ENCODE results near the gene SH2D6. TPM values are rescaled to one million over a fixed set of nuclear protein-coding genes. Genes with fewer than 3 reads are reported as not detected.

The SH2D6 gene
- total and polyA plus RNA-seq, 8 donors: 0.42 to 1.3 (median 0.80) TPM

DNA sequence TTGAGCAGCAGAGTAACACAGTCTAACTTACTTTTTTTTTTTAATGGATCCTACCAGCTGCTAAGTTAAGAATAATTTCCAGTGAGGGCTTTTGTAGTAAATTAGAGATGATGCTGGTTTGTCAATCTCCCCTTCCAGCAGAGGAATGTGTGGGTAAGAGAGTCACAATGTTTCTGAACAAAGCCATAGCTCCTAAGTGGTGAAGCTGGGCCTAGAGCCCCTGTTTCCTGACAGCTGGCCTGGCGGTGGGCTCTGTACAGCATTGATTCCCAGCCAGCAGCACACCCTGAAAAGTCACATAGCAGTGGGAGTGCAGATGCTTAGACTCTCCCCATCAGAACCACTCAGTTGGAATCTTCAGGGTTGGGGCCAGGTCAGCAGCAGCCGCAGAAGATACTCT lies 32.8 kb upstream of the SH2D6 start:
- DNase-seq (no peak), ATAC-seq (no peak)
- peaks cover 0 to 81% of the 10 kb centered on the region in 2 donors for H3K36me3 ChIP-seq
- no peak overlapping the region for H3K4me3 ChIP-seq
- intact Hi-C loops (cut with DNase I): no loop called here
- no peaks in the 10 kb centered on the region for H3K4me1 ChIP-seq
- H3K9me3 ChIP-seq: no peaks in the 10 kb centered on the region
- H3K27me3 ChIP-seq: no peaks in the 10 kb centered on the region
- H3K27ac ChIP-seq: no peak overlapping the region
- TF ChIP-seq, protein P1, sequence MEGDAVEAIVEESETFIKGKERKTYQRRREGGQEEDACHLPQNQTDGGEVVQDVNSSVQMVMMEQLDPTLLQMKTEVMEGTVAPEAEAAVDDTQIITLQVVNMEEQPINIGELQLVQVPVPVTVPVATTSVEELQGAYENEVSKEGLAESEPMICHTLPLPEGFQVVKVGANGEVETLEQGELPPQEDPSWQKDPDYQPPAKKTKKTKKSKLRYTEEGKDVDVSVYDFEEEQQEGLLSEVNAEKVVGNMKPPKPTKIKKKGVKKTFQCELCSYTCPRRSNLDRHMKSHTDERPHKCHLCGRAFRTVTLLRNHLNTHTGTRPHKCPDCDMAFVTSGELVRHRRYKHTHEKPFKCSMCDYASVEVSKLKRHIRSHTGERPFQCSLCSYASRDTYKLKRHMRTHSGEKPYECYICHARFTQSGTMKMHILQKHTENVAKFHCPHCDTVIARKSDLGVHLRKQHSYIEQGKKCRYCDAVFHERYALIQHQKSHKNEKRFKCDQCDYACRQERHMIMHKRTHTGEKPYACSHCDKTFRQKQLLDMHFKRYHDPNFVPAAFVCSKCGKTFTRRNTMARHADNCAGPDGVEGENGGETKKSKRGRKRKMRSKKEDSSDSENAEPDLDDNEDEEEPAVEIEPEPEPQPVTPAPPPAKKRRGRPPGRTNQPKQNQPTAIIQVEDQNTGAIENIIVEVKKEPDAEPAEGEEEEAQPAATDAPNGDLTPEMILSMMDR (IDR thresholded peaks at IDR 0.05): no peak

DNA sequence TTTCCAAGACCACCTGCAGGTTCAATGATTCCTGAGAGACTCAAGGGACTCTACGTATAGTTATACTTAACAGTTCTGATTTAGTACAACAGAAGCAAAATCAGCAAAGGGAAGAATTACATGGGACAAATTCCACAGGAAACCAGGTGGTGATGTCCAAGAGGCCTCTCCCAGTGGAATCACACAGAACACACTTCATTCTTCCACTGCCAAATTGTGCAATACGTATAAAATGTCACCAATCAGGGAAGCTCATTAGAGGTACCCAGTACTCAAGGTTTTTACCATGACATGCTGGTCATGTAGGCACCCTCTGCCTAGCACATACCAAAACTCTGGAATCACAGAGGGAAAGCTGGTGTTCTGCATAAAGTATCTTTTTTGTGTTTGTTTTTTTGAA lies 30.8 kb upstream of the SH2D6 start:
- H3K4me3 ChIP-seq: no peak overlapping the region
- no peak overlapping the region for H3K27ac ChIP-seq
- DNase-seq (no peak), ATAC-seq (no peak)
- no peaks in the 10 kb centered on the region for H3K27me3 ChIP-seq
- TF ChIP-seq, protein P1 (IDR thresholded peaks at IDR 0.05): no peak
- H3K9me3 ChIP-seq: no peaks in the 10 kb centered on the region
- no peaks in the 10 kb centered on the region for H3K4me1 ChIP-seq
- peaks cover 0 to 92% of the 10 kb centered on the region in 2 donors for H3K36me3 ChIP-seq
- intact Hi-C loops (cut with DNase I): no loop called here

DNA sequence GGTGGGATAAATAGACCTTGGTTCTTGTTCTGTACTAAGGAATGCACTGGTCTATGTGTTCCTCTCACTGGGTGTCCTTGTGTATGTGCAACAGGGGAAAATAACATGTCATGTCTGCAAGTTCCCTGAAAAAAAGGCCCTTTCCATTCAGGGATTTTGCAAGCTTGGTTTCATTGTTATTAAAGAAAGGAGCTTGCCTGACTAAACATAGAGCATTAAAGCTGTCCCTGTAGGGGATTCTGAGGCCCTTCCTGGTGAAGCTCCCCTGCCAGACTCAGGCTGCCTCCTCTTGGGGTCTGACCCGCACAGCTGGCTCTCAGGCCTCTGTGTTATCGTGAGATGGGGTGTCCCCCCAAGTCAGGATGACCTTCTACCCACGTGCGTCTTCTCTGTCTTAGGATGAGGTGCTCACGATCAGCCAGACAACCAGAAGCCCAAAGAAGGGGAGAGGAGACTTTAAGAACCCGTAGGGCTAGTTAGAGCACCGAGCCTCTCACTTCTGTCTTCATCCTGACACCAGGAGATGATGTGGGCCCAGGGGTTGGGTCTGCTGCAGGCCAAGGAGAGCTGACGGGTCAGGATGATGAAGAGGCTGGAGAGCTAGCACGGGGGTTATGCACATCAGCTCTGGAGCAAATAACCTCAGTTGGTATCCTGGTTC lies 29.5 kb upstream of the SH2D6 start:
- Histone ChIP-seq H3K4me1 (no peaks in the 10 kb centered on the region), H3K9me3 (no peaks in the 10 kb centered on the region), H3K27ac (no peak overlapping the region), H3K27me3 (no peaks in the 10 kb centered on the region), H3K4me3 (no peak overlapping the region), H3K36me3 (peaks cover 0 to 97% of the 10 kb centered on the region in 2 donors)
- ATAC-seq: no peak
- TF ChIP-seq, protein P1 (IDR thresholded peaks at IDR 0.05): no peak
- intact Hi-C loops (cut with DNase I): no loop called here
- DNase-seq: no peak

DNA sequence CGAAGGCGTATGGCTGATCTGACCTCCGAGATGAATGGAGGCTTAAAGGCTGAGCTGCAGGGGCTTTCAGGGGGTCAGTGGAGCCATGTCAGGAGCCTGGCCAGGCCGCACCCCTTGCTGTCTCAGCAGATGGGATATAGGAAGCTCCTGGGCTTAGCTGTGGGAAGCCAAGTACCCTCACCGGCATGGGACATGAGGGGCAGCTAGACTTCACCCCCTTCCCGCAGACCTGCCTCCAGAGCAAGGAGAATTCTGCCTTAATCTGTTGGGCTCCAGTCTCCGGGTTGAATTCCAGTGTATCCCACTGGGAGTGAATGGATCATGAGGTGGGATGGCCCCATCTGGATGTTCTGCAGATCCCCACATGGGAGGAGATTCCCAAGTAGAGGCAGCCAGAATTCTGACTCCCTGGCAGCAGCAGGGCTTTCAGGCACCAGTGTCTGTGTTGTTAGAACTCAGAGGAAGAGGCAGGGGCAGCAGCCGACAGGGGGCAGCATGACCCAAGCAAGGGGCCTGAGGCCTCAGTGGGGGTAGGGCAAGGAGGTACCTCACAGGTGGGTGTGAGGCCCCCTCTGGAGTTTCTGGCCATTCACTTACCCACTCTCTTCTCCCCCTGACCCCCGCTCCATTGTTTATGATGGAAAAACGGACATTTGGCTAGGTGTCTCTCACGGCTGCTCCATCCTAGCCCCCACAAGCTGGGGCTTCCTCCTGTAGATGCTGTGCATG lies 27.4 kb upstream of the SH2D6 start:
- Histone ChIP-seq H3K4me1 (no peaks in the 10 kb centered on the region), H3K27ac (no peak overlapping the region), H3K4me3 (no peak overlapping the region), H3K9me3 (no peaks in the 10 kb centered on the region), H3K36me3 (peaks cover 0 to 100% of the 10 kb centered on the region in 2 donors), H3K27me3 (no peaks in the 10 kb centered on the region)
- intact Hi-C loops (cut with DNase I): no loop called here
- peak; percentile 78 for ATAC-seq
- TF ChIP-seq, protein P1 (IDR thresholded peaks at IDR 0.05): peak; percentile 30 to 46
- DNase-seq: peak in 3 of 4 donors; percentile 33 to 88 (median 61)

DNA sequence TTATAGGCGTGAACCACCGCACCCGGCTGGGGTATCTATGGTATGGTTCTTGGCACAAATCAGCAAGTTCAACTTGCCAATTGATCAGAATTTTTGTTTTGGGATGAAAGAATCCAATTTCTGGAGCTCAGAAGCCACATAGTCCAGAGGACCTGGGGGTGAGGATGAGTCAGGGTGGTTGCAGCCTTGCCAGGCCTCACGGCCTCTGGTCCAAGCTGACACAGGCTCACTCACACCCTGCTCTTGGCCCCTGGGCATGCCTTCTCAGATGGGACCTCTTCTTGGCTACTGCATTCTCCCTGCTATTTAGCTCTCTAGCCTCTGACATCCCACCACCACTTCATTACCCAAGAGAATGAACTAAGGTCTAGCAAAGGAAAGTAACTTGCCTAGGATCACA lies 24.7 kb upstream of the SH2D6 start:
- Histone ChIP-seq H3K36me3 (peaks cover 0 to 100% of the 10 kb centered on the region in 2 donors), H3K27me3 (no peaks in the 10 kb centered on the region), H3K4me3 (no peak overlapping the region), H3K4me1 (no peaks in the 10 kb centered on the region), H3K9me3 (no peaks in the 10 kb centered on the region), H3K27ac (no peak overlapping the region)
- TF ChIP-seq, protein P1 (IDR thresholded peaks at IDR 0.05): no peak
- ATAC-seq: no peak
- peak in 1 of 4 donors; percentile 6 for DNase-seq
- intact Hi-C loops (cut with DNase I): no loop called here

All from left lung (tissue), 10 donors.